OCI-LY3 (cell line): ENCODE results near the gene CNDP2.

ENCODE experiments used
- H2AFZ ChIP-seq: fragments of 200-600, 300-600 bp; shearing (Covaris generic); 2 replicates; pipeline ENCODE4 v1.6.0; 2014; ENCODE audit warnings: antibody characterized with exemption, low read depth, low read length
- H3K27ac ChIP-seq: fragments of 200-600, 300-600 bp; sonication (generic); 2 replicates; pipeline ENCODE4 v1.5.1; 2014; ENCODE audit warnings: mild to moderate bottlenecking, low read length, moderate library complexity, mixed read lengths
- H3K27me3 ChIP-seq: fragments of 200-600, 300-600 bp; sonication (generic); 2 replicates; pipeline ENCODE4 v1.6.1; 2014; ENCODE audit warnings: low read depth, low read length, mixed read lengths
- H3K36me3 ChIP-seq: fragments of 200-600, 300-600 bp; sonication (generic); replicated peaks from 2 replicates; pipeline ENCODE3; 2014; ENCODE audit warnings: low read depth, low read length, mixed read lengths
- H3K4me1 ChIP-seq: fragments of 300-600, 200-600 bp; sonication (generic); 2 replicates; pipeline ENCODE4 v1.6.1; 2014; ENCODE audit warnings: low read length, mixed read lengths
- H3K4me2 ChIP-seq: fragments of 200-600, 300-600 bp; sonication (generic); 2 replicates; pipeline ENCODE4 v1.6.1; 2014; ENCODE audit warnings: low read length, mixed read lengths
- H3K4me3 ChIP-seq: fragments of 300-600, 200-600 bp; sonication (generic); 2 replicates; pipeline ENCODE4 v1.5.1; 2014; ENCODE audit warnings: antibody characterized with exemption, mild to moderate bottlenecking, low read length, moderate library complexity
- H3K79me2 ChIP-seq: fragments of 300-600, 200-600 bp; shearing (Covaris generic); 2 replicates; pipeline ENCODE4 v1.6.1; 2014; ENCODE audit warnings: mild to moderate bottlenecking, low read length, mixed read lengths
- H3K9ac ChIP-seq: fragments of 300-600, 200-600 bp; shearing (Covaris generic); 2 replicates; pipeline ENCODE4 v1.6.0; 2014; ENCODE audit warnings: mild to moderate bottlenecking, low read length, moderate library complexity
- H3K9me3 ChIP-seq: fragments of 200-600, 300-600 bp; shearing (Covaris generic); 2 replicates; pipeline ENCODE4 v1.6.1; 2014; ENCODE audit warnings: low read length, mixed read lengths; ENCODE audit not compliant: insufficient read depth
- H4K20me1 ChIP-seq: fragments of 200-600, 300-600 bp; sonication (generic); 2 replicates; pipeline ENCODE4 v1.6.1; 2016; ENCODE audit warnings: low read length, mixed read lengths; ENCODE audit not compliant: insufficient read depth
- EZH2phosphoT487 ChIP-seq: fragments of 200-600 bp; shearing (Covaris generic); IDR thresholded peaks from 2 replicates; pipeline ENCODE4 v1.6.1; 2018; ENCODE audit warnings: antibody characterized with exemption, mixed run types, low read depth
- TF ChIP-seq, protein P1 (sequence below): fragments of 200-600, 300-600 bp; sonication (generic); IDR thresholded peaks from 2 replicates; pipeline ENCODE4 v1.5.1; 2014; ENCODE audit warnings: antibody characterized with exemption, low read length, low read depth

The CNDP2 gene

GRCh38 chr18:74505776-74506175, 9.6 kb downstream of the CNDP2 start:
- no peak overlapping the region for H3K4me3 ChIP-seq
- no peaks in the 10 kb centered on the region for H3K9me3 ChIP-seq
- H2AFZ ChIP-seq, result no peak overlapping the region
- H4K20me1 ChIP-seq, result no peaks in the 10 kb centered on the region
- H3K4me1 ChIP-seq, result peaks cover 7% of the 10 kb centered on the region
- H3K9ac ChIP-seq, result no peak overlapping the region
- peaks cover 27% of the 10 kb centered on the region for H3K79me2 ChIP-seq
- no peak overlapping the region for H3K27ac ChIP-seq
- no peak overlapping the region for H3K4me2 ChIP-seq
- H3K36me3 ChIP-seq, result peaks cover 79% of the 10 kb centered on the region
- H3K27me3 ChIP-seq, result no peaks in the 10 kb centered on the region
- no peak for TF ChIP-seq EZH2phosphoT487
- TF ChIP-seq, protein P1, sequence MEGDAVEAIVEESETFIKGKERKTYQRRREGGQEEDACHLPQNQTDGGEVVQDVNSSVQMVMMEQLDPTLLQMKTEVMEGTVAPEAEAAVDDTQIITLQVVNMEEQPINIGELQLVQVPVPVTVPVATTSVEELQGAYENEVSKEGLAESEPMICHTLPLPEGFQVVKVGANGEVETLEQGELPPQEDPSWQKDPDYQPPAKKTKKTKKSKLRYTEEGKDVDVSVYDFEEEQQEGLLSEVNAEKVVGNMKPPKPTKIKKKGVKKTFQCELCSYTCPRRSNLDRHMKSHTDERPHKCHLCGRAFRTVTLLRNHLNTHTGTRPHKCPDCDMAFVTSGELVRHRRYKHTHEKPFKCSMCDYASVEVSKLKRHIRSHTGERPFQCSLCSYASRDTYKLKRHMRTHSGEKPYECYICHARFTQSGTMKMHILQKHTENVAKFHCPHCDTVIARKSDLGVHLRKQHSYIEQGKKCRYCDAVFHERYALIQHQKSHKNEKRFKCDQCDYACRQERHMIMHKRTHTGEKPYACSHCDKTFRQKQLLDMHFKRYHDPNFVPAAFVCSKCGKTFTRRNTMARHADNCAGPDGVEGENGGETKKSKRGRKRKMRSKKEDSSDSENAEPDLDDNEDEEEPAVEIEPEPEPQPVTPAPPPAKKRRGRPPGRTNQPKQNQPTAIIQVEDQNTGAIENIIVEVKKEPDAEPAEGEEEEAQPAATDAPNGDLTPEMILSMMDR, result no peak

DNA sequence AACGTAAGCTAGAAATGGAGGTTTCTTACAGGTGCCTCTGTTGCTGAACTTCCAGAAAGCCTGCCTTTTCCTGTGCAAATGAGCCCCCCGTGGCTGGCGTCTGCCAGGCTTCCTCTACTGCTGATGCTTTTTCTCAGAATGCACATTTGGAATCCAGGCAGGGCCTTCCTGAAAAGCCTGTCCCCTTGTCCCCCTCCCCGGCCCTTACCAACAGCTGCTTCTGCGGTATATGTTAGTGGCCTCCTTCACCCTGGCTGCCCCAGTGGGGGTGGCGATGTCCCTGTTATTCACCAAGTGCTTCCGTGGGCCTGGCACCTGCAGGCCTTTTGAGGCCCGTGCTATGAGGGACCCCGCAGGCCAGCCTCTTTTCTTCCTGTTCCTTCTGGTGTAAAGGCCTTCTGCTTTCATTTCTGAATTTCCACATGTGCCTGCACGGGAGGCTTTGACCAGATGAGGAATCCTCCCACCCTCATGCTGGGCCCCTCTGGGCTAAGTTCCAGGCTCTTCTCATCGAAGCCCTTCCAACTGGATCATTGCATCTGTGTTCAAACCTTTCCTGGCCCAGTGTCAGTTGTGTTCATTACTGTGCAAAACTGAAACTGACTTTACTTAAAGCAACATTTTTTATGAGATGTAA, 10.4 kb downstream of the CNDP2 start:
- Histone ChIP-seq H3K27ac (no peak overlapping the region), H3K4me1 (no peaks in the 10 kb centered on the region), H3K79me2 (peaks cover 19% of the 10 kb centered on the region), H2AFZ (no peak overlapping the region), H4K20me1 (no peaks in the 10 kb centered on the region), H3K9ac (no peak overlapping the region), H3K36me3 (peaks cover 76% of the 10 kb centered on the region), H3K27me3 (no peaks in the 10 kb centered on the region), H3K4me2 (no peak overlapping the region), H3K9me3 (no peaks in the 10 kb centered on the region), H3K4me3 (no peak overlapping the region)
- no peak for TF ChIP-seq EZH2phosphoT487
- TF ChIP-seq, protein P1, result no peak

GRCh38 chr18:74507097-74507881, 11.1 kb downstream of the CNDP2 start:
- TF ChIP-seq EZH2phosphoT487, result no peak
- TF ChIP-seq, protein P1, result no peak
- Histone ChIP-seq H3K36me3 (peaks cover 79% of the 10 kb centered on the region), H3K79me2 (peaks cover 21% of the 10 kb centered on the region)

GRCh38 chr18:74507927-74508326, 11.8 kb downstream of the CNDP2 start:
- Histone ChIP-seq H3K27ac (no peak overlapping the region), H3K79me2 (peaks cover 22% of the 10 kb centered on the region), H3K36me3 (peaks cover 79% of the 10 kb centered on the region), H3K4me1 (no peaks in the 10 kb centered on the region), H3K9me3 (no peaks in the 10 kb centered on the region), H4K20me1 (no peaks in the 10 kb centered on the region), H2AFZ (no peak overlapping the region), H3K4me2 (no peak overlapping the region), H3K4me3 (no peak overlapping the region), H3K9ac (no peak overlapping the region), H3K27me3 (no peaks in the 10 kb centered on the region)
- TF ChIP-seq EZH2phosphoT487, result no peak
- TF ChIP-seq, protein P1, result no peak

More at GRCh38 chr18:74507097-74507881, 11.1 kb downstream of the CNDP2 start:
- Histone ChIP-seq H3K27ac (no peak overlapping the region), H2AFZ (no peak overlapping the region), H3K9ac (no peak overlapping the region), H4K20me1 (no peaks in the 10 kb centered on the region), H3K4me2 (no peak overlapping the region), H3K9me3 (no peaks in the 10 kb centered on the region), H3K4me3 (no peak overlapping the region), H3K4me1 (no peaks in the 10 kb centered on the region), H3K27me3 (no peaks in the 10 kb centered on the region)
